DOHH2 (cell line): ENCODE data around the gene GABRG3.

Source experiments
- H3F3A ChIP-seq: fragments of 200-600 bp; sonication (generic), shearing (Covaris generic); 2 replicates; pipeline ENCODE4 v1.6.0; 2016; ENCODE audit warnings: antibody characterized with exemption, mild to moderate bottlenecking; ENCODE audit not compliant: control insufficient read depth, insufficient read depth
- H3K27ac ChIP-seq: fragments of 200-600 bp; sonication (generic); 2 replicates; pipeline ENCODE4 v1.5.1; 2014; ENCODE audit warnings: low read depth, mild to moderate bottlenecking, low read length, moderate library complexity
- H3K27me3 ChIP-seq: fragments of 200-600 bp; sonication (generic); 2 replicates; pipeline ENCODE4 v1.6.1; 2014; ENCODE audit warnings: mild to moderate bottlenecking, low read length, mixed read lengths; ENCODE audit not compliant: control insufficient read depth
- H3K36me3 ChIP-seq: fragments of 200-600 bp; sonication (generic); 2 replicates; pipeline ENCODE4 v1.6.1; 2014; ENCODE audit warnings: mild to moderate bottlenecking, low read length, moderate library complexity, mixed read lengths; ENCODE audit not compliant: control insufficient read depth
- H3K4me1 ChIP-seq: fragments of 200-600 bp; sonication (generic); 2 replicates; pipeline ENCODE4 v1.6.1; 2014; ENCODE audit warnings: mild to moderate bottlenecking, low read length, mixed read lengths; ENCODE audit not compliant: control insufficient read depth
- H3K4me2 ChIP-seq: fragments of 200-600 bp; sonication (generic); 2 replicates; pipeline ENCODE4 v1.6.0; 2014; ENCODE audit warnings: mild to moderate bottlenecking, low read length, moderate library complexity
- H3K4me3 ChIP-seq: fragments of 200-600 bp; sonication (generic); 2 replicates; pipeline ENCODE4 v1.5.1; 2014; ENCODE audit warnings: mild to moderate bottlenecking, low read length, mixed read lengths
- H3K79me2 ChIP-seq: fragments of 200-600 bp; sonication (generic); 2 replicates; pipeline ENCODE4 v1.6.1; 2014; ENCODE audit warnings: mild to moderate bottlenecking, low read length, mixed read lengths; ENCODE audit not compliant: control insufficient read depth
- H3K9me2 ChIP-seq: fragments of 200-600 bp; sonication (generic); replicated peaks from 2 replicates; pipeline ENCODE4 v1.6.1; 2014; ENCODE audit warnings: mild to moderate bottlenecking, low read length, mixed read lengths; ENCODE audit not compliant: control insufficient read depth
- H3K9me3 ChIP-seq: fragments of 200-600 bp; sonication (generic); 2 replicates; pipeline ENCODE4 v1.6.1; 2014; ENCODE audit warnings: antibody characterized with exemption, low read length, mixed read lengths; ENCODE audit not compliant: control insufficient read depth, insufficient read depth
- H4K20me1 ChIP-seq: fragments of 200-600 bp; sonication (generic); 2 replicates; pipeline ENCODE4 v1.6.0; 2014; ENCODE audit warnings: low read depth, mild to moderate bottlenecking, antibody characterized with exemption, low read length, moderate library complexity; ENCODE audit not compliant: control insufficient read depth, insufficient read depth
- CTCF ChIP-seq: fragments of 200-600 bp; sonication (generic); IDR thresholded peaks from one replicate; pipeline ENCODE4 v1.5.1; 2014; ENCODE audit warnings: antibody characterized with exemption, mild to moderate bottlenecking, low read depth, low read length; ENCODE audit not compliant: poor library complexity, severe bottlenecking
- EZH2phosphoT487 ChIP-seq: fragments of 200-600 bp; sonication (generic); IDR thresholded peaks from 2 replicates; pipeline ENCODE4 v1.6.1; 2017; ENCODE audit warnings: borderline replicate concordance, mild to moderate bottlenecking, antibody characterized with exemption, low read length, moderate library complexity, mixed read lengths

The GABRG3 gene

GRCh38 chr15:27485265-27485664, 514.3 kb downstream of the GABRG3 start:
- Histone ChIP-seq H3K9me3 (peaks cover 11% of the 10 kb centered on the region; the same call in 1 of the 2 replicates), H3K9me2 (no peaks in the 10 kb centered on the region), H3K4me3 (no peak overlapping the region), H3K27me3 (no peaks in the 10 kb centered on the region), H3K27ac (no peak overlapping the region), H3K79me2 (no peaks in the 10 kb centered on the region), H3K4me1 (no peaks in the 10 kb centered on the region), H3K36me3 (no peaks in the 10 kb centered on the region), H4K20me1 (no peaks in the 10 kb centered on the region), H3F3A (no peaks in the 10 kb centered on the region), H3K4me2 (no peak overlapping the region)
- TF ChIP-seq EZH2phosphoT487 (no peak), CTCF (no peak)

GRCh38 chr15:27486051-27486450, 515.1 kb downstream of the GABRG3 start:
- Histone ChIP-seq H3F3A (no peaks in the 10 kb centered on the region), H3K27me3 (no peaks in the 10 kb centered on the region), H3K27ac (no peak overlapping the region), H3K4me1 (no peaks in the 10 kb centered on the region), H4K20me1 (no peaks in the 10 kb centered on the region), H3K79me2 (no peaks in the 10 kb centered on the region), H3K4me3 (no peak overlapping the region), H3K36me3 (no peaks in the 10 kb centered on the region), H3K9me3 (peaks cover 13% of the 10 kb centered on the region; the same call in 1 of the 2 replicates), H3K9me2 (no peaks in the 10 kb centered on the region), H3K4me2 (no peak overlapping the region)
- TF ChIP-seq EZH2phosphoT487 (no peak), CTCF (no peak)

- Histone ChIP-seq H3K9me2 (no peaks in the 10 kb centered on the region), H3K4me3 (no peak overlapping the region), H4K20me1 (no peaks in the 10 kb centered on the region), H3K9me3 (peaks cover 17% of the 10 kb centered on the region; the same call in 1 of the 2 replicates), H3K36me3 (no peaks in the 10 kb centered on the region), H3K27me3 (no peaks in the 10 kb centered on the region), H3K27ac (no peak overlapping the region), H3K79me2 (no peaks in the 10 kb centered on the region), H3K4me1 (no peaks in the 10 kb centered on the region), H3K4me2 (no peak overlapping the region), H3F3A (no peaks in the 10 kb centered on the region)
- no peak for TF ChIP-seq CTCF
- no peak for TF ChIP-seq EZH2phosphoT487
Measured at GRCh38 chr15:27486683-27487647, 516.0 kb downstream of the GABRG3 start.
